GM12878 (cell line): ENCODE measurements around the gene SORCS2. TPM values are rescaled to one million over a fixed set of nuclear protein-coding genes. Genes with fewer than 3 reads are reported as not detected.

ENCODE experiments used
- ATAC-seq: fragments of 200-7000 bp; cut with Tn5 transposase; 3 replicates; pipeline ENCODE4 v1.9.1; 2020; ENCODE audit warnings: mild to moderate bottlenecking, moderate library complexity
- BruUV-seq: library from RNA; stranded (reverse); fragments of 400-500 nt; replicated peaks from 2 replicates; lab custom pipeline; 2021; lab: Mats Ljungman, UMichigan
- CTCF ChIA-PET: fragments of 300-600 bp; sonication (Branson Sonifier 250); formaldehyde crosslinking; extraction: SDS; loops from one replicate; lab custom pipeline; 2021; ENCODE audit warnings: inconsistent platforms; lab: Yijun Ruan, JAX
- POLR2A ChIA-PET: fragments of 350-600 bp; formaldehyde crosslinking; extraction: SDS; loops from one replicate; lab custom pipeline; 2021; ENCODE audit warnings: inconsistent platforms; lab: Charles Lee
- RAD21 ChIA-PET: fragments of 300-600 bp; sonication (Branson Sonifier 250); formaldehyde crosslinking; loops from one replicate; lab custom pipeline; 2023; ENCODE audit warnings: antibody characterized with exemption; ENCODE audit not compliant: unreplicated experiment; lab: Charles Lee
- SMC1A ChIA-PET: fragments of 300-600 bp; sonication (Branson Sonifier 250); formaldehyde crosslinking; loops from one replicate; lab custom pipeline; 2023; ENCODE audit not compliant: unreplicated experiment, uncharacterized antibody; lab: Charles Lee
- DNase-seq: peaks from one replicate; pipeline ENCODE4 v3.0.0-alpha.2; 2011; ENCODE audit warnings: low read depth, low spot score
- FAIRE-seq: peaks from 3 replicates; lab custom pipeline; 2011; peaks lifted over from hg19 to GRCh38; lab: Jason Lieb, UNC
- H2AFZ ChIP-seq: 2 replicates; pipeline ENCODE4 v1.6.0; 2011; ENCODE audit warnings: low read depth, low read length, control low read depth; ENCODE audit not compliant: control insufficient read depth
- H3K27ac ChIP-seq: 2 replicates; pipeline ENCODE4 v1.5.1; 2011; ENCODE audit warnings: control low read depth; ENCODE audit not compliant: control insufficient read depth, insufficient read depth
- H3K27me3 ChIP-seq, 2 experiments: replicated peaks in 1 of 2; 2 replicates each; pipeline versions ENCODE4 v1.6.0 to v1.6.1; 2011; ENCODE audit warnings: low read length in 1 of 2; ENCODE audit not compliant: control insufficient read depth in 2 of 2, insufficient read depth in 2 of 2
- H3K36me3 ChIP-seq, 2 experiments: 2 replicates each; pipeline ENCODE4 v1.5.1; 2011; ENCODE audit warnings: low read length in 1 of 2; ENCODE audit not compliant: control insufficient read depth in 2 of 2, insufficient read depth in 2 of 2
- H3K4me1 ChIP-seq: 2 replicates; pipeline ENCODE4 v1.6.1; 2011; ENCODE audit warnings: mild to moderate bottlenecking, low read length, moderate library complexity, mixed read lengths; ENCODE audit not compliant: control insufficient read depth, insufficient read depth
- H3K4me2 ChIP-seq: 2 replicates; pipeline ENCODE4 v1.6.0; 2011; ENCODE audit warnings: control low read depth; ENCODE audit not compliant: control insufficient read depth, insufficient read depth
- H3K4me3 ChIP-seq: fragments of 200-600 bp; sonication (generic); 2 replicates; pipeline ENCODE4 v1.5.1; 2016
- H3K79me2 ChIP-seq: 2 replicates; pipeline ENCODE4 v1.6.0; 2011; ENCODE audit warnings: low read length; ENCODE audit not compliant: control insufficient read depth, insufficient read depth
- H3K9ac ChIP-seq: 2 replicates; pipeline ENCODE4 v1.8.0; 2011; ENCODE audit warnings: low read length, control low read depth, mixed read lengths; ENCODE audit not compliant: control insufficient read depth, insufficient read depth
- H3K9me3 ChIP-seq: replicated peaks from 3 replicates; pipeline ENCODE4 v1.5.1; 2011; ENCODE audit warnings: mild to moderate bottlenecking, low read length; ENCODE audit not compliant: control insufficient read depth, insufficient read depth
- H4K20me1 ChIP-seq: 2 replicates; pipeline ENCODE4 v1.6.0; 2011; ENCODE audit not compliant: control insufficient read depth, insufficient read depth
- EGR1 ChIP-seq, 2 experiments: IDR thresholded peaks; 1 replicate in 1 of 2; 2 replicates in 1 of 2; pipeline ENCODE4 v1.6.1; 2011 to 2012; ENCODE audit warnings: low read depth in 2 of 2, low read length in 2 of 2, borderline replicate concordance in 1 of 2, mild to moderate bottlenecking in 1 of 2, moderate library complexity in 1 of 2
- ETV6 ChIP-seq, 2 experiments: fragments of 450-650 bp in 1 of 2; IDR thresholded peaks in 1 of 2; conservative IDR thresholded peaks in 1 of 2; 2 replicates each; pipeline ENCODE4 v1.6.1; 2014; ENCODE audit warnings: antibody characterized with exemption in 1 of 2, borderline replicate concordance in 1 of 2, low read depth in 1 of 2, mild to moderate bottlenecking in 1 of 2, moderate library complexity in 1 of 2
- HCFC1 ChIP-seq: fragments of 150-350 bp; IDR thresholded peaks from 2 replicates; pipeline ENCODE4 v1.6.1; 2014; ENCODE audit warnings: low read length
- LARP7 ChIP-seq: fragments of 450-650 bp; IDR thresholded peaks from 2 replicates; pipeline ENCODE4 v1.6.1; 2017; ENCODE audit warnings: mild to moderate bottlenecking
- NR2C1 ChIP-seq: fragments of 450-650 bp; IDR thresholded peaks from 2 replicates; pipeline ENCODE4 v1.6.1; 2017; ENCODE audit warnings: antibody characterized with exemption, mild to moderate bottlenecking, moderate library complexity
- NR2C2 ChIP-seq: IDR thresholded peaks from 2 replicates; pipeline ENCODE4 v1.6.1; 2011; ENCODE audit warnings: borderline replicate concordance, low read depth; ENCODE audit not compliant: control insufficient read depth, insufficient read length
- NR2F1 ChIP-seq: fragments of 450-650 bp; conservative IDR thresholded peaks from 2 replicates; pipeline ENCODE4 v1.6.1; 2017; ENCODE audit warnings: mild to moderate bottlenecking
- PRDM15 ChIP-seq: fragments of 450-650 bp; formaldehyde crosslinking; IDR thresholded peaks from 2 replicates; pipeline ENCODE4 v1.4.0; 2020; ENCODE audit warnings: mild to moderate bottlenecking, moderate library complexity
- SREBF1 ChIP-seq: IDR thresholded peaks from 2 replicates; pipeline ENCODE4 v1.6.1; 2012; ENCODE audit warnings: mild to moderate bottlenecking, low read length
- ZNF274 ChIP-seq: IDR thresholded peaks from one replicate; pipeline ENCODE4 v1.8.0; 2011; ENCODE audit not compliant: insufficient read length, insufficient read depth
- whole genome bisulfite sequencing: methylation state at CpG from one replicate; pipeline ENCODE4 v1.1.6; 2016; ENCODE audit warnings: low lambda C conversion rate; ENCODE audit not compliant: insufficient replicate concordance, insufficient coverage; ENCODE audit errors: missing lambda C conversion rate; 5-methylcytosine and 5-hydroxymethylcytosine counted together
- in situ Hi-C: fragments of 300-500 bp; cut with MboI; formaldehyde crosslinking; loops from 9 replicates; pipeline ENCODE4 v1.14.3; 2018; ENCODE audit warnings: mixed read lengths
- intact Hi-C: fragments of 100-400 bp; cut with micrococcal nuclease; formaldehyde crosslinking; loops from one replicate; pipeline ENCODE4 v1.14.2; 2022; ENCODE audit not compliant: unreplicated experiment
- polyA plus RNA-seq, 11 experiments: library from polyadenylated mRNA; depleted of rRNA in 4 of 11; unstranded in 6 of 11; stranded (reverse) in 5 of 11; fragments of >200 nt; fragmentation: Nextera tagmentation in 4 of 11; fragmentation: Illumina TruSeq in 1 of 11; extraction: Ambion mirVana in 4 of 11; extraction: Trizol in 1 of 11; gene quantifications; 1 replicate in 1 of 11; 2 replicates in 10 of 11; pipeline versions ENCODE4 v1.2.1 to v1.2.3, GENCODE V29; 2011 to 2016; ENCODE audit warnings: inconsistent platforms in 2 of 11, missing spikeins in 2 of 11, low read depth in 1 of 11
- total RNA-seq, 4 experiments: library from RNA; depleted of rRNA in 3 of 4; stranded (reverse); fragments of >200 nt in 3 of 4; fragmentation: Illumina TruSeq in 1 of 4; extraction: Trizol in 1 of 4; gene quantifications; 2 replicates each; pipeline versions ENCODE4 v1.2.1 to v1.2.3, GENCODE V29; 2013 to 2021

Gene SORCS2
- total and polyA plus RNA-seq, 10 of the 15 experiments (the other 5 are each of a cell fraction or from before 2014, with no cell fraction given), result 0.01 to 0.15 (median 0.05) TPM; not detected in 5

- POLR2A ChIA-PET, result no interaction called here
- H3K9ac ChIP-seq, result no peak overlapping the region
- H3K4me1 ChIP-seq, result no peaks in the 10 kb centered on the region
- CTCF ChIA-PET, result no interaction called here
- SMC1A ChIA-PET, result no interaction called here
- H3K4me3 ChIP-seq, result no peak overlapping the region
- RAD21 ChIA-PET, result no interaction called here
- no peak overlapping the region for H3K4me2 ChIP-seq
- no peaks in the 10 kb centered on the region for H3K36me3 ChIP-seq
- no peak for DNase-seq
- peaks cover 0 to 3% of the 10 kb centered on the region in 2 experiments; a peak in 3 of 4 replicates for H3K27me3 ChIP-seq
- WGBS, result 8% methylated on average over 18 of the region's 18 CpGs
- no peak for TF ChIP-seq ETV6 (conservative IDR thresholded peaks at IDR 0.05 in 1 of 2, IDR thresholded peaks at IDR 0.05 in 1 of 2; ENCODE audit: borderline replicate concordance in 1 of 2, low read depth in 1 of 2)
- TF ChIP-seq NR2C1, result no peak
- TF ChIP-seq LARP7, result no peak
- TF ChIP-seq HCFC1, result no peak
- TF ChIP-seq NR2F1, result no peak
- TF ChIP-seq NR2C2, result no peak
- TF ChIP-seq SREBF1, result no peak
- TF ChIP-seq, all 136 proteins: peak for 0
- Histone ChIP-seq H4K20me1 (no peaks in the 10 kb centered on the region), H3K79me2 (no peaks in the 10 kb centered on the region), H3K27ac (no peak overlapping the region), H2AFZ (no peak overlapping the region), H3K9me3 (no peaks in the 10 kb centered on the region)
- in situ Hi-C loops (no loop called here), intact Hi-C loops (no loop called here)
- FAIRE-seq (no peak), ATAC-seq (no peak)
- BruUV-seq, result no TSS peak
Measured at GRCh38 chr4:7287918-7288280, 95.6 kb downstream of the SORCS2 start.

GRCh38 chr4:7288751-7289523, 96.6 kb downstream of the SORCS2 start:
- no peaks in the 10 kb centered on the region for H3K9me3 ChIP-seq
- no peaks in the 10 kb centered on the region for H3K4me1 ChIP-seq
- H4K20me1 ChIP-seq, result no peaks in the 10 kb centered on the region
- H3K4me3 ChIP-seq, result no peak overlapping the region
- 80% methylated on average over 2 of the region's 2 CpGs for WGBS
- ATAC-seq (no peak), DNase-seq (no peak), FAIRE-seq (no peak)
- CTCF ChIA-PET, result interaction anchor here (0.9 kb wide), 1 partner anchor 14 kb away, joined by 3 read pairs; no protein-coding TSS in a partner anchor
- no peak overlapping the region for H3K27ac ChIP-seq
- POLR2A ChIA-PET, result no interaction called here
- RAD21 ChIA-PET, result no interaction called here
- no peak overlapping the region for H3K9ac ChIP-seq
- intact Hi-C loops, result no loop called here
- in situ Hi-C loops, result no loop called here
- SMC1A ChIA-PET, result no interaction called here
- no peaks in the 10 kb centered on the region for H3K36me3 ChIP-seq
- H2AFZ ChIP-seq, result no peak overlapping the region
- H3K27me3 ChIP-seq, result peaks cover 0 to 3% of the 10 kb centered on the region in 2 experiments; a peak in 3 of 4 replicates
- H3K79me2 ChIP-seq, result no peaks in the 10 kb centered on the region
- no TSS peak for BruUV-seq
- no peak overlapping the region for H3K4me2 ChIP-seq
- TF ChIP-seq ZNF274 (no peak), EGR1 (IDR thresholded peaks at IDR 0.05; ENCODE audit: borderline replicate concordance in 1 of 2, low read depth in 2 of 2, low read length in 2 of 2) (no peak), NR2C1 (no peak), LARP7 (no peak), PRDM15 (CRISPR knock-in tag) (no peak)
